NCI-H1694 (cell line): ENCODE data around the gene TBL2.
A peak's percentile ranks its signal among the peaks of the same experiment; 100 is the strongest.
"Not testable (repeated sequence)": the region's sequence is repeated elsewhere in the genome, so short reads cannot be mapped to it uniquely, and the experiment has no call there.

Source experiments
- DNase-seq: peaks from one replicate; lab custom pipeline; 2025; lab: John Stamatoyannopoulos, UW

The TBL2 gene

GRCh38 chr7:73606801-73607691, 28.7 kb upstream of the TBL2 start:
- peak; percentile 40 for DNase-seq

GRCh38 chr7:73605601-73606220, 27.3 kb upstream of the TBL2 start:
- DNase-seq, result no peak

GRCh38 chr7:73602721-73603651, 24.6 kb upstream of the TBL2 start:
- DNase-seq, result no peak

- DNase-seq, result no peak
Measured at GRCh38 chr7:73599916-73600315, 21.5 kb upstream of the TBL2 start.

GRCh38 chr7:73599151-73599882, 20.9 kb upstream of the TBL2 start:
- no peak for DNase-seq

- DNase-seq, result no peak
Measured at GRCh38 chr7:73597978-73598782, 19.8 kb upstream of the TBL2 start.

GRCh38 chr7:73596191-73597065, 18.0 kb upstream of the TBL2 start:
- no peak for DNase-seq

GRCh38 chr7:73595358-73595757, 17.0 kb upstream of the TBL2 start:
- no peak for DNase-seq

GRCh38 chr7:73593207-73594045, 15.0 kb upstream of the TBL2 start:
- DNase-seq, result no peak

GRCh38 chr7:73586911-73587310, 8.5 kb upstream of the TBL2 start:
- no peak for DNase-seq

- DNase-seq, result no peak
Measured at GRCh38 chr7:73585196-73585595, 6.8 kb upstream of the TBL2 start.

- no peak for DNase-seq
Measured at GRCh38 chr7:73582664-73583202, 4.4 kb upstream of the TBL2 start.

GRCh38 chr7:73581006-73581405, 2.6 kb upstream of the TBL2 start:
- DNase-seq, result not testable (repeated sequence)

- DNase-seq, result no peak
Measured at GRCh38 chr7:73577627-73578341, 595 bp downstream of the TBL2 start.

- DNase-seq, result no peak
Measured at GRCh38 chr7:73573791-73574190, 4.6 kb downstream of the TBL2 start.

- no peak for DNase-seq
Measured at GRCh38 chr7:73573276-73573675, 5.1 kb downstream of the TBL2 start.

GRCh38 chr7:73572767-73573186, 5.6 kb downstream of the TBL2 start:
- DNase-seq, result no peak

GRCh38 chr7:73570977-73571376, 7.4 kb downstream of the TBL2 start:
- no peak for DNase-seq
